ENCODE data around the gene ALS2CL.

- TF ChIP-seq, protein P1, sequence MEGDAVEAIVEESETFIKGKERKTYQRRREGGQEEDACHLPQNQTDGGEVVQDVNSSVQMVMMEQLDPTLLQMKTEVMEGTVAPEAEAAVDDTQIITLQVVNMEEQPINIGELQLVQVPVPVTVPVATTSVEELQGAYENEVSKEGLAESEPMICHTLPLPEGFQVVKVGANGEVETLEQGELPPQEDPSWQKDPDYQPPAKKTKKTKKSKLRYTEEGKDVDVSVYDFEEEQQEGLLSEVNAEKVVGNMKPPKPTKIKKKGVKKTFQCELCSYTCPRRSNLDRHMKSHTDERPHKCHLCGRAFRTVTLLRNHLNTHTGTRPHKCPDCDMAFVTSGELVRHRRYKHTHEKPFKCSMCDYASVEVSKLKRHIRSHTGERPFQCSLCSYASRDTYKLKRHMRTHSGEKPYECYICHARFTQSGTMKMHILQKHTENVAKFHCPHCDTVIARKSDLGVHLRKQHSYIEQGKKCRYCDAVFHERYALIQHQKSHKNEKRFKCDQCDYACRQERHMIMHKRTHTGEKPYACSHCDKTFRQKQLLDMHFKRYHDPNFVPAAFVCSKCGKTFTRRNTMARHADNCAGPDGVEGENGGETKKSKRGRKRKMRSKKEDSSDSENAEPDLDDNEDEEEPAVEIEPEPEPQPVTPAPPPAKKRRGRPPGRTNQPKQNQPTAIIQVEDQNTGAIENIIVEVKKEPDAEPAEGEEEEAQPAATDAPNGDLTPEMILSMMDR (IDR thresholded peaks at IDR 0.05 in 2 of 3, conservative IDR thresholded peaks at IDR 0.05 in 1 of 3; ENCODE audit: borderline replicate concordance in 1 of 3, insufficient read depth in 1 of 3, low read depth in 2 of 3, low read length in 2 of 3): no peak
- TF ChIP-seq POLR2A (IDR thresholded peaks at IDR 0.05; ENCODE audit: borderline replicate concordance, extremely low read depth, insufficient read depth, insufficient read length) (no peak), CEBPB (IDR thresholded peaks at IDR 0.05; ENCODE audit: low read depth) (no peak), TCF7L2 (IDR thresholded peaks at IDR 0.05; ENCODE audit: borderline replicate concordance, extremely low read depth, insufficient read depth, insufficient read length) (no peak), POLR2AphosphoS5 (IDR thresholded peaks at IDR 0.05; ENCODE audit: low read depth, low read length) (no peak), REST (IDR thresholded peaks at IDR 0.05; ENCODE audit: low read depth) (no peak), ZNF274 (IDR thresholded peaks at IDR 0.05; ENCODE audit: low read depth, low read length) (no peak), EZH2 (IDR thresholded peaks at IDR 0.05) (no peak), JUND (IDR thresholded peaks at IDR 0.05) (no peak), ELF1 (IDR thresholded peaks at IDR 0.05; ENCODE audit: borderline replicate concordance, low read depth) (no peak), SIN3A (IDR thresholded peaks at IDR 0.05; ENCODE audit: low read depth) (no peak), RAD21 (IDR thresholded peaks at IDR 0.05; ENCODE audit: low read depth) (no peak), MAX (IDR thresholded peaks at IDR 0.05) (no peak)
- TF ChIP-seq, protein P2, sequence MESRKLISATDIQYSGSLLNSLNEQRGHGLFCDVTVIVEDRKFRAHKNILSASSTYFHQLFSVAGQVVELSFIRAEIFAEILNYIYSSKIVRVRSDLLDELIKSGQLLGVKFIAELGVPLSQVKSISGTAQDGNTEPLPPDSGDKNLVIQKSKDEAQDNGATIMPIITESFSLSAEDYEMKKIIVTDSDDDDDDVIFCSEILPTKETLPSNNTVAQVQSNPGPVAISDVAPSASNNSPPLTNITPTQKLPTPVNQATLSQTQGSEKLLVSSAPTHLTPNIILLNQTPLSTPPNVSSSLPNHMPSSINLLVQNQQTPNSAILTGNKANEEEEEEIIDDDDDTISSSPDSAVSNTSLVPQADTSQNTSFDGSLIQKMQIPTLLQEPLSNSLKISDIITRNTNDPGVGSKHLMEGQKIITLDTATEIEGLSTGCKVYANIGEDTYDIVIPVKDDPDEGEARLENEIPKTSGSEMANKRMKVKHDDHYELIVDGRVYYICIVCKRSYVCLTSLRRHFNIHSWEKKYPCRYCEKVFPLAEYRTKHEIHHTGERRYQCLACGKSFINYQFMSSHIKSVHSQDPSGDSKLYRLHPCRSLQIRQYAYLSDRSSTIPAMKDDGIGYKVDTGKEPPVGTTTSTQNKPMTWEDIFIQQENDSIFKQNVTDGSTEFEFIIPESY (IDR thresholded peaks at IDR 0.05; ENCODE audit: extremely low read depth, insufficient replicate concordance, low read length): no peak
Observed at GRCh38 chr3:46677411-46677726, 16.1 kb downstream of the ALS2CL start.

All from HCT116 (cell line).